Measurements from ENCODE around the gene AP1B1.
"Not testable (repeated sequence)": the region's sequence is repeated elsewhere in the genome, so short reads cannot be mapped to it uniquely, and the experiment has no call there.

AP1B1 gene

GRCh38 chr22:29426476-29426875 is 38.1 kb upstream of the AP1B1 start:
- CTCF ChIA-PET: no interaction called here
- POLR2A ChIA-PET: no interaction called here
- no peak for TF ChIP-seq CTCF (IDR thresholded peaks at IDR 0.05; ENCODE audit: control extremely low read depth, extremely low read depth, low read depth, missing control alignments)
- DNase-seq (ENCODE audit: extremely low spot score): no peak

- POLR2A ChIA-PET; DNase-seq (ENCODE audit: extremely low spot score): not testable (repeated sequence)
- CTCF ChIA-PET: interaction anchor here (1.7 kb wide), 1 partner anchor 11 kb away, joined by 4 read pairs; no protein-coding TSS in a partner anchor
These were observed 30.3 kb upstream of the AP1B1 start for GRCh38 chr22:29418704-29419103.

GRCh38 chr22:29414951-29415591 is 26.7 kb upstream of the AP1B1 start:
- DNase-seq (ENCODE audit: extremely low spot score): peak; percentile 32
- POLR2A ChIA-PET, CTCF ChIA-PET: not testable (repeated sequence)

DNA sequence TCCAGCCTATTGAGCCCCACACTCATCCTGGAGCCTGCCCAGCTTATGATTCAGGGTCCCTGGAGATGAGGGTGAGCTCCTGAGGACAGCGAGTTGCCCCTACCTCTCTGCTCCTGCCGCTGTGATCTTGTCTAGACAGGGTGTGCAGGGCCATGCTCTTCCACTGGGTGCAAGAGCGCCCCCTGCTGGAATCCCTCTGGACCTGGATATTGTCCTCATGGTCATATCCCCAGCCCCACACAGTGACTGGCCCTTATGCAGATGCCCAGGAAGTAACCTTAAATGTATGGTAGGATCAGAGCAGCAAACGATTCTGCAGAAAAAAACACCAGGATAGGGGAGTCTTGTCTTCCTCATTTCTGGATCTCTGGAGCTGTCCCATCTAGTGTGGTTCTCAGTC is 24.4 kb upstream of the AP1B1 start:
- POLR2A ChIA-PET; DNase-seq (ENCODE audit: extremely low spot score): not testable (repeated sequence)
- peak; percentile 29 for TF ChIP-seq CTCF (IDR thresholded peaks at IDR 0.05; ENCODE audit: control extremely low read depth, extremely low read depth, low read depth, missing control alignments)
- CTCF ChIA-PET: interaction anchor here (0.8 to 1.1 kb wide), 3 partner anchors 16 to 21 kb away, joined by 3 to 7 read pairs (median 4); no protein-coding TSS in a partner anchor

DNA sequence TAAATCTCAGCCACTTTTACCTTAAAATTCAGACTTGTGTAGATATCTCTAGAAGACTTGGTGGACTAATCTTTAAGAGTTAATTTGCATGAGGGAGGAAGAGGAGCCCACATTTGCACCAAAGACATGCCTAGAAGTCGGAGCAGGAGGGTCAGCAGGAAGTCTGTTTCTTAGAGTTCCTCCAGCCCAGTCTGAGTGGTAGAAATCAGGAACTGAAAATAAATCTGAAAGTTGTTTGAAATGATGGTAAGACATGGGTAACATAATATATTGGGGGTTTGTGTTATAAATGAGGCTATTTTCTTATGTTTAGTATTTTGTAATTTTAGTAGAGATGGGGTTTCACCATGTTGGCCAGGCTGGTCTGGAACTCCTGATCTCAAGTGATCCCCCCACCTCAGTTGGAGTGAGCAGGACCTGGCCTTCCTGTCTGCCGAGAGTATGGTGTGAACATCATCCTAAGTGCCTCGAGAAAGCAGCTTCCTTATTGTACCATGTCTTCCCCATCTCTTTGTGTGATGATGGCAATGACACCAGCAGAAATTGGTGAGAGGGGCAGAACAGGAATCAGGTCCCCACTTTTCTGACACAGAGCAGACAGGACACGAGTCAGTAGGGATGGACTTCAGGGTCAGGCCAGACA is 23.3 kb upstream of the AP1B1 start:
- CTCF ChIA-PET: interaction anchor here (0.8 to 1.3 kb wide), 2 partner anchors 16 to 20 kb away, joined by 3 to 4 read pairs; no protein-coding TSS in a partner anchor
- POLR2A ChIA-PET; DNase-seq (ENCODE audit: extremely low spot score): not testable (repeated sequence)

- ChIA-PET POLR2A (no interaction called here), CTCF (interaction anchor here (1.0 to 1.3 kb wide), 2 partner anchors 13 to 15 kb away, joined by 3 read pairs; no protein-coding TSS in a partner anchor)
- no peak for TF ChIP-seq CTCF (IDR thresholded peaks at IDR 0.05; ENCODE audit: control extremely low read depth, extremely low read depth, low read depth, missing control alignments)
These were observed 20.6 kb upstream of the AP1B1 start for GRCh38 chr22:29408940-29409339.

GRCh38 chr22:29401538-29401937 is 13.2 kb upstream of the AP1B1 start:
- CTCF ChIA-PET, POLR2A ChIA-PET: not testable (repeated sequence)

More at GRCh38 chr22:29408940-29409339, 20.6 kb upstream of the AP1B1 start:
- DNase-seq (ENCODE audit: extremely low spot score): no peak

GRCh38 chr22:29400576-29400975 is 12.2 kb upstream of the AP1B1 start:
- no peak for TF ChIP-seq CTCF (IDR thresholded peaks at IDR 0.05; ENCODE audit: control extremely low read depth, extremely low read depth, low read depth, missing control alignments)
- no peak for DNase-seq (ENCODE audit: extremely low spot score)
- ChIA-PET CTCF (interaction anchor here (1.2 kb wide), 1 partner anchor 47 kb away, joined by 3 read pairs; no protein-coding TSS in a partner anchor), POLR2A (no interaction called here)

More at GRCh38 chr22:29401538-29401937, 13.2 kb upstream of the AP1B1 start:
- DNase-seq (ENCODE audit: extremely low spot score): not testable (repeated sequence)

Measured in GM10248 (cell line).